ENCODE results near the gene CEP43.

Gene CEP43

GRCh38 chr6:167013946-167014345 lies 14.7 kb downstream of the CEP43 start:
- no peak for DNase-seq (ENCODE audit: low spot score)

- DNase-seq (ENCODE audit: low spot score) = no peak
Measured at GRCh38 chr6:167015302-167015701, 16.1 kb downstream of the CEP43 start.

DNA sequence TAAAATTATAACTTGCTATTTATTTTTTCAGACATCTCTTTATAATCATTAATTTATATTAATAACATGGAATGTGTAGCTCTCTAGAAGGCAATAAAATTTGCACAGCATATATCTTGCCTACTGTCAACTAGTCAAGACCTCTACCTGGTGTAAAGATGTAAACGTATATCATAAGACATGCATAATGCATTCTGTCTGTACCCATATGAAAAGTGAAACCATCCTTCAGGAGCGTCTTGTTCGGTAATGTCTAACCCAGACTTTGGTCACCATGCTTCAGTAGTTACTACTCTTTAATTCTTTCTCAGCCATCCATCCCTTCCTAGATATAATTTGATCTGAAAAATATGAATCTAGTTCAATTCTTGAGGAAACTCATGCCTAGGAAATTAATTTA lies 21.0 kb downstream of the CEP43 start:
- no peak for DNase-seq (ENCODE audit: low spot score)

DNA sequence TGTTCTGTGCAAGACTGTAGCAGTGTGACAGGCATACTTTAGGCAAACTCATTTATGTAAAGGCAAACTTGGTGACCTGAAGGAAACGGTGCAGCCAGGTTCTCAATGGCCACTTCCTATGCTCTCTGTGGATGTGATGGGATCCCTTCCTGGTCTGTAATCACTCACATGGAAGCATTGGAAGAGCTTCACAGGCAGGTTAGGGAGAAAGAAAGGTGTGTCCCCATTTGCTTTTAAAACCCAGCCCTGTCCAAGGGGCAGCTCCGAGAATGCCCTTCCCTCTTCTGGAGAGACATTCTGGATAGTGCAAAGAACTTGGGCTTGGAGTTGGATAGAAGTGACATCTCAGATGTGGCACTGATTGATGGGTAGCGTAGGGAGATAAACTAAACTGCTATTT lies 28.1 kb downstream of the CEP43 start:
- no peak for DNase-seq (ENCODE audit: low spot score)

DNA sequence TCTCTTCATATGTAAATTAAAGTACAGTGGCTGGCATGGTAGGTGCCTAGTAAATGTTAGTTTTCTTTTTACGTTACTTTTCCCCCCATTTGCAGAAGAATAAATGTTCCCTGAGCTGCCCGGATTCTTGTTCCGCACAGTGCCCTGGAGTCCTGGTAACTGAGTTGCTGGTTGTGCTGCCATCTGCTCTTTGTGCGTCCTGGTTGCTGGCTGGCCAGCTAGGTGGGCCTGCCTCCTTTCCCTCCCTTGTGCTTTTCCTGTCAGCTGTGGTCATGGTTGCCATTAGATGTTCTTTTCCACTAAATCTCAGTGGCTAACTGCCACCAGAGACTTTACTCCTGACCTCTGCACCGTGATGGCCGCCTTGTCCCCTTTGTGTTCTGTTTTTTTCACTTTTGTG lies 28.6 kb downstream of the CEP43 start:
- DNase-seq (ENCODE audit: low spot score) = no peak

DNA sequence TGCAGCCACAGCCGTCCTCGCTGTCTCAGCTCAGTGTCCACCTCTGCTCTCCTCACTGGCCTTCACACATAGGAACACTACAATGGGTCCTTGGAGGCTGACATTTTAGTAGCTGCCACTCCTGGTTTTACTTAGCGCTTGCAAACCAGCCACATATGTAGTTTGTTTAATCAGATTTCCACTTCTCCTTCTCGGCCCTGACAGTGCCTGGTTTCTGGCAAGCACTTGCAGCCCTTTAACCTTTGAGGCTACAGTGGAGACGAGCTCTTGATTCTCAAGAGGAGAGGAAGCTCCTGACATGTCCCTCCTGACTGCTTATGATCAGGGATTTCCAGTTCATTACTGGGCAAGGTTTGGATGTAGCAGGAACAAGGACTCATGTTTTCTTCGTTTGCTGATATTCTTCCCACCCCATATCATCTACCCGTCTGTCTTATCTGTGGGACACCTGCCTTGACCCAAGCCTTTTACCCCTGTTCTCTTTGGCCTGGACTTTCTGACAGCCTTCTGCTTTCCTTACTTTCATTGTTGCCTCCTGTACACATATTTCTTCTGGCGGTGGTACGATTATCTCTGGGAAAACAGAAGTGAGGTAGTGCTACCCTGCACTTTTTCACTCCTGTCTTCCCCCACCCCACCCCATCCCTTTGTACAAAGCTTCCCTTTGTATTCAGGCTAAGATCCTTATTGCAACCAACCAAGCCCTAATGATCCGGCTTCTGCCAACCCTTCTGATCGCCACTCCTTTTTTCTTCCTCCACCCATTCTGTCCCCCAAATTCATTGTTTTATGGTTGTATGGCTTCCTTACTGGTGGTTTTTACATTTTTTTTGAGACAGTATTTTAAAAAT lies 31.2 kb downstream of the CEP43 start:
- DNase-seq (ENCODE audit: low spot score) = no peak

DNA sequence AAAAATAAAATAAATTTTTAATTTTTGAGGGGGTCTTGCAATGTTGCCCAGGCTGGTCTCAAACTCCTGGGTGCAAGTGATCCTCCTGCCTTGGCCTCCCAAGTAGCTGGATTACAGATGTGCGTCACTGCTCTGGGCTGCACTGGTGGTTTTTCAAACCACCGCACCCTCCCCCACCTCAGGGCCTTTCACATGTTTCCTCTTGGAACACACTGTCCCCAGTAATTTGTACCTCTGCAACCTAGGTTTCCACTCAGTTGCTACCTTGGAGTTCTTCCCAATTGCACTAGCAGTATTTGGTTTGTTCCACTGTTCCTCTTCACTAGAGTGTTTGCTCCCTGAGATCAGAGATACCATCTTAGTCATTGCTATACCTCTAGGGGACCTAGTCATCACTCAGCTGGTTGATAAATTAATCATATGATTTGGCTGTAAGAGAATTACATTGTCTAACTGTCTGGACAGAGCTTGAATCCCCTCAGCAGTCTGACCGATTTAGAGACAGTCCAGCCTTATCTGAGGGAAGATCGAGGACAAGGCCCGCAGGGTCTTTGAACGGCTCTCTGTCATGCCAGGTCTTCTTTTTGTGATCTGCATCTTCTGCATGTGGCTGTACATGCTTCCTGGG lies 32.0 kb downstream of the CEP43 start:
- DNase-seq (ENCODE audit: low spot score) = no peak

- no peak for DNase-seq (ENCODE audit: low spot score)
Measured at GRCh38 chr6:167034056-167034455, 34.9 kb downstream of the CEP43 start.

GRCh38 chr6:167037762-167038161 lies 38.6 kb downstream of the CEP43 start:
- DNase-seq (ENCODE audit: low spot score) = no peak

- no peak for DNase-seq (ENCODE audit: low spot score)
Measured at GRCh38 chr6:167044696-167045095, 45.5 kb downstream of the CEP43 start.

GRCh38 chr6:167045828-167046580 lies 46.8 kb downstream of the CEP43 start:
- DNase-seq (ENCODE audit: low spot score) = no peak

GRCh38 chr6:167046861-167047495 lies 47.8 kb downstream of the CEP43 start:
- no peak for DNase-seq (ENCODE audit: low spot score)

DNA sequence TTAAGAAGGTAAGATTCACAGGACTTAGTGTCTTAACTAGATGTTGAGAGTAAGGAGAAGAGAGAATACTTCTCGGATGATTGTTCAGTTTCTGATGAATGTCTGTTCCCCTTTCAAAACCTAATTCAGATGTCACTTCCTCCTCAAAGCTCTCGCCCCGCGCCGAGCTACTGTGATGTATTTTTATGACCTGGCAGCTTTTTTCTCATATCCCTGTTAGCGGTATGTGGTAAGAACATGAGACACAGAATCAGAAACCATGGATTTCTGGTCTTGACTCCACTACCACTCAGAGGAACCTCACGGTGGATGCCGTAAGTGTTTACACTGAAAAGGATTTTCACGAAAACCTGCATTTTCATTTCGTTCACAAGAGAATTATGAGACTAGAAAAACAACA lies 48.4 kb downstream of the CEP43 start:
- DNase-seq (ENCODE audit: low spot score) = no peak
